GM12878 (cell line): ENCODE results near the gene GXYLT1.

Experiments used
- CTCF ChIP-seq, 3 experiments: IDR thresholded peaks in 2 of 3; conservative IDR thresholded peaks in 1 of 3; 2 replicates each; pipeline ENCODE4 v1.5.1; 2011; ENCODE audit warnings: low read depth in 3 of 3, low read length in 3 of 3, mild to moderate bottlenecking in 3 of 3, control low read depth in 2 of 3, moderate library complexity in 2 of 3, inconsistent platforms in 1 of 3, mixed read lengths in 1 of 3; ENCODE audit not compliant: control insufficient read depth in 2 of 3, insufficient read depth in 1 of 3; ENCODE audit errors: extremely low read depth in 1 of 3
- RFX5 ChIP-seq: IDR thresholded peaks from 2 replicates; pipeline ENCODE4 v1.6.1; 2011; ENCODE audit warnings: low read depth, low read length, improper control_type of control experiment
- SIN3A ChIP-seq: IDR thresholded peaks from 2 replicates; pipeline ENCODE4 v1.6.1; 2012; ENCODE audit warnings: low read depth, low read length, improper control_type of control experiment
- TF ChIP-seq, protein P1 (sequence below): IDR thresholded peaks from 2 replicates; pipeline ENCODE4 v1.6.1; 2011; ENCODE audit warnings: low read depth, low read length, improper control_type of control experiment, borderline replicate concordance

DNA sequence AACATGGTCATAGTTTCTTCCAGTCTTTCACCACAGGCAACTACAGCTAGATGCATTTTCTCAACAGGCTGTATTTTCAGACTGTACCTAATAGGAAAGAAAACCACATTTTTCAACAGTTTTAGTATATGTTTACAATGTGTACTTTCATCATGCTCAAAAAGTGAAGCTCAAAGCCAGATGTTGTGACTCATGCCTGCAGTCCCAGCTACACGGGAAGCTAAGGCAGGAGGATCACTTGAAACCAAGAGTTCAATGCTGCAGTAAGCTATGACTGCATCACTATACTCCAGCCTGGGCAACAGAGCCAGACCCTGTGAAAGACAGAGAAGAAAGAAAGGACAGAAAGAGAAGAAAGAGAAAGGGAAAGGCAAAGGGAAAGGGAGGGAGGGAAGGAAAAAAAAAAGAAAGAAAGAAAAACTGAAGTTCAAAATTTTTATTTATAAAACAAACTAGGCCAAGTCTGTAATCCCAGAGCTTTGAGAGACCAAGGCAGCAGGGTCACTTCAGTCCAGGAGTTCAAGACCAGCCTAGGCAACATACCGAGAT lies 25.5 kb downstream of the GXYLT1 start:
- TF ChIP-seq, protein P1, sequence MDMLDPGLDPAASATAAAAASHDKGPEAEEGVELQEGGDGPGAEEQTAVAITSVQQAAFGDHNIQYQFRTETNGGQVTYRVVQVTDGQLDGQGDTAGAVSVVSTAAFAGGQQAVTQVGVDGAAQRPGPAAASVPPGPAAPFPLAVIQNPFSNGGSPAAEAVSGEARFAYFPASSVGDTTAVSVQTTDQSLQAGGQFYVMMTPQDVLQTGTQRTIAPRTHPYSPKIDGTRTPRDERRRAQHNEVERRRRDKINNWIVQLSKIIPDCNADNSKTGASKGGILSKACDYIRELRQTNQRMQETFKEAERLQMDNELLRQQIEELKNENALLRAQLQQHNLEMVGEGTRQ, result no peak
- TF ChIP-seq SIN3A (no peak), CTCF (IDR thresholded peaks at IDR 0.05 in 2 of 3, conservative IDR thresholded peaks at IDR 0.05 in 1 of 3; ENCODE audit: control insufficient read depth in 2 of 3, extremely low read depth in 1 of 3, insufficient read depth in 1 of 3, low read depth in 3 of 3, low read length in 3 of 3) (no peak), RFX5 (no peak)
